Astrocyte of the cerebellum (primary cell): Measurements from ENCODE around the gene EPC2.

Experiments
- DNase-seq: peaks from one replicate; pipeline ENCODE4 v3.0.0-alpha.2; 2011; ENCODE audit warnings: low read depth
- H3K4me3 ChIP-seq: 2 replicates; pipeline ENCODE4 v1.5.1; 2011; ENCODE audit warnings: mild to moderate bottlenecking, low read depth, low read length, moderate library complexity
- in situ Hi-C: cut with HindIII; loops from 2 replicates; pipeline ENCODE4 v1.10.0; 2017; ENCODE audit warnings: low sequenced_read_pairs
- TF ChIP-seq, protein P1 (sequence below): IDR thresholded peaks from 2 replicates; pipeline ENCODE4 v1.5.1; 2012; ENCODE audit warnings: low read length, low read depth, moderate library complexity, mild to moderate bottlenecking; ENCODE audit errors: missing control alignments

The EPC2 gene

DNA sequence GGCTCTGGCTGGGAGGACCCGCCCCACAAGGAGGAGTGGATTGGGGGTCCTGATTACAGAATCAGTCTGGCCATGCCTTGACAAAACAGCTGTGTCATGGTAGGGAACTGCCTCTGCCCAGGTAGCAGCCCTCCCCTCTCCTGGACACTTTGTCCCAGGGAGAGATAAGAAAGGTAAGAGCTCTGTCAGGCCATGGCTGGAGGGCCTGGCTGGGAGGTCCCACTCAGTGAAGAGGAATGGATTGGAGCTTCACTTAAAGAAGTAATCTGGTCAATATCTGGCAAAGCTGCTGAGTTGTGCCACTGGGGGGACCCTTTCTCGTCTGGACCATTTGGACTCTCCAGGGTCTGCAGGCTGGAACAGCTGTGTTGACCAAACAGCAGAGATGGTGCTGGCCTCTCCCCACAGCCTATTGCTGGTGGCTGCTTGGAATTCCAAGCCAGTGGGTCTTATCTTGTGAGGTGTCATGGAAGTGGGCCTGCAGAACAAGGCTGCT lies 75.4 kb downstream of the EPC2 start:
- no peak for DNase-seq
- no peak overlapping the region for H3K4me3 ChIP-seq
- in situ Hi-C loops: no loop called here
- TF ChIP-seq, protein P1, sequence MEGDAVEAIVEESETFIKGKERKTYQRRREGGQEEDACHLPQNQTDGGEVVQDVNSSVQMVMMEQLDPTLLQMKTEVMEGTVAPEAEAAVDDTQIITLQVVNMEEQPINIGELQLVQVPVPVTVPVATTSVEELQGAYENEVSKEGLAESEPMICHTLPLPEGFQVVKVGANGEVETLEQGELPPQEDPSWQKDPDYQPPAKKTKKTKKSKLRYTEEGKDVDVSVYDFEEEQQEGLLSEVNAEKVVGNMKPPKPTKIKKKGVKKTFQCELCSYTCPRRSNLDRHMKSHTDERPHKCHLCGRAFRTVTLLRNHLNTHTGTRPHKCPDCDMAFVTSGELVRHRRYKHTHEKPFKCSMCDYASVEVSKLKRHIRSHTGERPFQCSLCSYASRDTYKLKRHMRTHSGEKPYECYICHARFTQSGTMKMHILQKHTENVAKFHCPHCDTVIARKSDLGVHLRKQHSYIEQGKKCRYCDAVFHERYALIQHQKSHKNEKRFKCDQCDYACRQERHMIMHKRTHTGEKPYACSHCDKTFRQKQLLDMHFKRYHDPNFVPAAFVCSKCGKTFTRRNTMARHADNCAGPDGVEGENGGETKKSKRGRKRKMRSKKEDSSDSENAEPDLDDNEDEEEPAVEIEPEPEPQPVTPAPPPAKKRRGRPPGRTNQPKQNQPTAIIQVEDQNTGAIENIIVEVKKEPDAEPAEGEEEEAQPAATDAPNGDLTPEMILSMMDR: no peak

- H3K4me3 ChIP-seq: no peak overlapping the region
- in situ Hi-C loops: no loop called here
- DNase-seq: no peak
- TF ChIP-seq, protein P1: no peak
These were observed 76.0 kb downstream of the EPC2 start for GRCh38 chr2:148720501-148721001.

DNA sequence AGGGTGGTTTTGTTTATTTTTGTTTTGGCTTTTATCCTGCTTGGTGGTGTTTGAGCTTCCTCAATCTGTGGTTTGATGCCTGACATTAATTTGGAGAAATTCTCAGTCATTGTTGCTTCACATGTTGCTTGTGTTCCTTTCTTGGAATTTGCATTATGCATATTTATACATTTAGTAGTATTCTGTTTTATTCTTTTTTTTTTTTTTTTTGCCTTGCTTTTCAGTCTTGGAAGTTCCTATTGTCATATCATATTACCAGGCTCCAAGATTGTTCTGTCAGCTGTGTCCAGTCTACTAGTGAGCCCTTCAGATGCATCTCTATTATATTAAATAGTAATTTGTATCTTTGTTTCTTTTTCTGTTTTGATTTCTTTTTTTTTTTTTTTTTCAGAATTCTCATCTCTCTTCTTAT lies 77.0 kb downstream of the EPC2 start:
- TF ChIP-seq, protein P1: no peak
- in situ Hi-C loops: no loop called here
- H3K4me3 ChIP-seq: no peak overlapping the region
- no peak for DNase-seq

- no peak for DNase-seq
- TF ChIP-seq, protein P1: no peak
- in situ Hi-C loops: no loop called here
- no peak overlapping the region for H3K4me3 ChIP-seq
These were observed 77.6 kb downstream of the EPC2 start for GRCh38 chr2:148721991-148722777.

DNA sequence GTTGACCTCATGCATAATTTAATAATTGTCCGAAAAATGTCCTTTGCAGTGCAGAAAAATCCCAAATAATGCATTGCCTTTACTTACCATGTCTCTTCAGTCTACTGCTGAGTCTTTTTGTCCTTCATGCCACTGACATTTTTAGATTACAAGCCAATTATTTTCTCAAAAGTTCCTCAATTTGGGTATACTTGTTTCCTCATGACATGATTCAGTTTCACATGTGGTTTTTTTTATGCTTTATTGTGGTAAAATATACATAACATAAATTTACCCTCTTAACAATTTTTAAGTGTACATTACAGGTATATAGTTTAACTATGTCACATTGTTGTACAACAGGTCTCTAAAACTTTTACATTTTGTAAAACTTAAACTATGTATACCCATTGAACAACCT lies 81.0 kb downstream of the EPC2 start:
- no peak overlapping the region for H3K4me3 ChIP-seq
- TF ChIP-seq, protein P1: no peak
- in situ Hi-C loops: no loop called here
- DNase-seq: no peak

- H3K4me3 ChIP-seq: no peak overlapping the region
- no peak for DNase-seq
- TF ChIP-seq, protein P1: no peak
- in situ Hi-C loops: no loop called here
These were observed 81.7 kb downstream of the EPC2 start for GRCh38 chr2:148726228-148726627.
